Heart right ventricle (tissue), 16 donors: ENCODE measurements around the gene PPA2. TPM values are rescaled to one million over a fixed set of nuclear protein-coding genes. Genes with fewer than 3 reads are reported as not detected.

Experiments used
- ATAC-seq, 8 donors: fragments of 200-7000 bp; cut with Tn5 transposase; one replicate each; pipeline ENCODE4 v1.9.1; 2020; ENCODE audit warnings: mild to moderate bottlenecking in 8 of 8, moderate library complexity in 8 of 8, moderate number of reproducible peaks in 1 of 8
- DNase-seq, 2 donors: peaks; one replicate each; pipeline ENCODE4 v3.0.0-alpha.2; 2020
- H3K27ac ChIP-seq, 10 donors: fragments of 200-600 bp; sonication (generic) in 2 of 10; one replicate each; pipeline versions ENCODE4 v1.5.0 to v1.8.0; 2020 to 2022; ENCODE audit warnings: mild to moderate bottlenecking in 3 of 10
- H3K27me3 ChIP-seq, 7 donors: fragments of 200-600 bp; one replicate each; pipeline ENCODE4 v1.8.0; 2021 to 2022; ENCODE audit warnings: mild to moderate bottlenecking in 2 of 7
- H3K36me3 ChIP-seq, 9 donors: fragments of 200-600 bp; sonication (generic) in 1 of 9; one replicate each; pipeline versions ENCODE4 v1.5.0 to v1.8.0; 2020 to 2022; ENCODE audit warnings: mild to moderate bottlenecking in 2 of 9
- H3K4me1 ChIP-seq, 9 donors: fragments of 200-600 bp; sonication (generic) in 1 of 9; one replicate each; pipeline versions ENCODE4 v1.5.0 to v1.8.0; 2020 to 2022; ENCODE audit warnings: mild to moderate bottlenecking in 4 of 9
- H3K4me3 ChIP-seq, 10 donors: fragments of 200-600 bp; sonication (generic) in 2 of 10; one replicate each; pipeline versions ENCODE4 v1.5.0 to v1.8.0; 2020 to 2022; ENCODE audit warnings: mild to moderate bottlenecking in 7 of 10, moderate library complexity in 2 of 10
- H3K9me3 ChIP-seq, 11 donors: fragments of 200-600 bp in 10 of 11; sonication (generic) in 2 of 11; one replicate each; pipeline versions ENCODE4 v1.5.0 to v1.8.0; 2013 to 2022; ENCODE audit warnings: mild to moderate bottlenecking in 2 of 11, control low read depth in 1 of 11, moderate library complexity in 1 of 11
- WGBS, 2 donors: extraction: QIAGEN DNeasy Blood & Tissue Kit; methylation state at CpG; one replicate each; pipeline ENCODE4 v1.1.7; 2013; ENCODE audit warnings: inconsistent platforms in 1 of 2; 5-methylcytosine and 5-hydroxymethylcytosine counted together
- intact Hi-C, 10 donors: fragments of 100-400 bp; cut with DNase I; formaldehyde crosslinking; loops; one replicate each; pipeline versions ENCODE4 v1.11.1 to v1.14.2; 2022
- polyA plus RNA-seq, 2 donors: library from polyadenylated mRNA; stranded (reverse); fragments of 200-250 nt; gene quantifications; one replicate each; pipeline ENCODE4 v1.2.3, GENCODE V29; 2013
- total RNA-seq, 10 donors: library from RNA; stranded (reverse); fragmentation: NEBNext Ultra II Directional in 3 of 10; extraction: Animal tissue kit (Norgen Biotek cat#: 25700) in 3 of 10; gene quantifications; one replicate each; pipeline versions ENCODE4 v1.2.1 to v1.2.4, GENCODE V29; 2021 to 2023
- TF ChIP-seq, protein P1 (sequence below), 9 donors: fragments of 200-600 bp; sonication (generic) in 2 of 9; IDR thresholded peaks; one replicate each; pipeline versions ENCODE4 v1.5.0 to v1.8.0; 2021 to 2022; ENCODE audit warnings: antibody characterized with exemption in 9 of 9, mild to moderate bottlenecking in 5 of 9, moderate library complexity in 1 of 9
- donor health status: Arrhythmogenic right ventricular cardiomyopathy.
- donor health status: ischemic (EF 13 %, LVEDD 7.1; RV severe dilation, severe dysfunction).
- donor health status: healthy with polysubstance abuse.
- donor health status: DM: no; HTN: yes; CAD: no.
- donor health status: DM: no; HTN: no; CAD: no.
- donor health status: ischemic (EF 25% LVEDD 6.9; RV normal size, moderate dysfunction).
- donor health status: ischemic (EF 25% LVEDD 5.7; RV mildly dilated, moderate dysfunction).
- donor health status: healthy.
- donor health status: DM: yes; HTN: yes; CAD: no.
- donor health status: Ischemic cardiomyopathy.
- donor health status: ischemic (EF 35%, LVEDD 5.7; RV mildly dilated, moderate dysfunction).
- donor health status: nonischemic (EF 11% LVEDD 7.7; RV severe dilation, severe dysfunction).
- donor health status: DM: yes; HTN: yes; CAD: no.
- donor health status: PGD.
- donor health status: ischemic (EF 29% LVEDD 5.4; RV normal size, mild dysfunction).
- donor health status: nonischemic (EF 23%, LVEDD 6.1; RV moderate dilation, normal function).

Gene PPA2
- total and polyA plus RNA-seq, 12 donors, result 55.2 to 105 (median 91.6) TPM

DNA sequence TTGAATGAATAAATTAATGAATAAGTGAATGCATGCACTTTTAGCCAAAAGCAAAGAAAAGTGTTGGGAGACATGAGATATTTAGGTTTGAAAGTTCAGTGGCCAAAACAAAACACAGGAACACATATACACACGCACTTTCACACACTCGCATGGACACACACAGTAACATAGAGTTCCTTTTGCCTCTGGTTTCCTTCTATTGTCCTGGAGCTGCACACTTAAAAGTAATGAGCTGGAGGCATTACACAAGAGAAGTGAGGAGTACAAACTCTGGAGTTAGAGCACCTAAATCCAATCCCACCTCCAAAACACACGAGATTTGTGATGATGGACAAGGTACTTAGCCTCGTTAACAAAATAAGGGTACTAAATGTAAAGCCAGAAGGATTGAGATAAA is 18.7 kb downstream of the PPA2 start:
- TF ChIP-seq, protein P1, sequence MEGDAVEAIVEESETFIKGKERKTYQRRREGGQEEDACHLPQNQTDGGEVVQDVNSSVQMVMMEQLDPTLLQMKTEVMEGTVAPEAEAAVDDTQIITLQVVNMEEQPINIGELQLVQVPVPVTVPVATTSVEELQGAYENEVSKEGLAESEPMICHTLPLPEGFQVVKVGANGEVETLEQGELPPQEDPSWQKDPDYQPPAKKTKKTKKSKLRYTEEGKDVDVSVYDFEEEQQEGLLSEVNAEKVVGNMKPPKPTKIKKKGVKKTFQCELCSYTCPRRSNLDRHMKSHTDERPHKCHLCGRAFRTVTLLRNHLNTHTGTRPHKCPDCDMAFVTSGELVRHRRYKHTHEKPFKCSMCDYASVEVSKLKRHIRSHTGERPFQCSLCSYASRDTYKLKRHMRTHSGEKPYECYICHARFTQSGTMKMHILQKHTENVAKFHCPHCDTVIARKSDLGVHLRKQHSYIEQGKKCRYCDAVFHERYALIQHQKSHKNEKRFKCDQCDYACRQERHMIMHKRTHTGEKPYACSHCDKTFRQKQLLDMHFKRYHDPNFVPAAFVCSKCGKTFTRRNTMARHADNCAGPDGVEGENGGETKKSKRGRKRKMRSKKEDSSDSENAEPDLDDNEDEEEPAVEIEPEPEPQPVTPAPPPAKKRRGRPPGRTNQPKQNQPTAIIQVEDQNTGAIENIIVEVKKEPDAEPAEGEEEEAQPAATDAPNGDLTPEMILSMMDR (IDR thresholded peaks at IDR 0.05), result no peak
- Histone ChIP-seq H3K4me3 (no peak overlapping the region), H3K27ac (peak overlapping the region in 1 of 10 donors; percentile 47), H3K4me1 (peaks cover 0 to 37% (median 15%) of the 10 kb centered on the region in 9 donors), H3K27me3 (no peaks in the 10 kb centered on the region), H3K9me3 (no peaks in the 10 kb centered on the region), H3K36me3 (peaks cover 0 to 40% (median 11%) of the 10 kb centered on the region in 9 donors)
- ATAC-seq, result peak in 4 of 8 donors; percentile 42 to 71 (median 57)
- intact Hi-C loops, result loop anchor here in 2 of 10 donors (5.0 to 10.0 kb wide), 2 partner anchors 60 to 308 kb away; partner anchors contain the start of gene TET2 (in 1 of the 2)
- DNase-seq, result no peak
- WGBS, 2 donors, result 51 to 55% methylated on average over 4 of the region's 4 CpGs

DNA sequence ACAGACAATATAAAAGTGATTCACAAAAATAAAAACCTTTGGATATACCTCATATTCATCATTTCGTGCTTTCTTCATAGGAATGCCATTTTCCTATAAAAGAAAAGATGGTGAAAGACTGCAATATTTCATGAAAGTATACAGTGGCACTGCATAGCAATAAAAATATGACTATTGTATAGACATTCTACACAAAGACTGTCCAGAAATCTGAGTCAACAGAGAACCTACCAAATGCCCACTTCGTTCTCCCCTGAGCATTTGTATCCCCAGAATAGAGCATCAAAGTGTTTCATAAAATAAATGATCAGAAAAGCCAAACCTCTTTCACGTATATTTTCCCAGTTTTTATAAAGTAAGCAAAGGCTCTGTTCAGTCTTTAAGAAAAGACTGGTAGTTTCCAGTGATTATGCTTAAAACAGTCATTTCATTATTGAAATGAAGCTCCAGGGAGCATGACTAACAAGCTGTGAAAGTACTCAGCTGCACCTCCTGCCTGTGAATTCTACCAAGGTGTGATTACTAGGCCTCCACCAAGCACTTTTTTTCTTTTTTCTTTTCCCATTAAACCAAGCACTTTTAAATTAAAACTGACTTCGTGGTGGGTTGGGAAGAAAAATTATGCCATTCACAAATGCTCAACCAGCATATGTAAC is 20.2 kb downstream of the PPA2 start:
- 85 to 88% methylated on average over 4 of the region's 4 CpGs for WGBS, 2 donors
- Histone ChIP-seq H3K27me3 (no peaks in the 10 kb centered on the region), H3K27ac (no peak overlapping the region), H3K4me3 (no peak overlapping the region), H3K36me3 (peaks cover 0 to 47% (median 11%) of the 10 kb centered on the region in 9 donors), H3K9me3 (no peaks in the 10 kb centered on the region), H3K4me1 (peaks cover 0 to 34% (median 14%) of the 10 kb centered on the region in 9 donors)
- ATAC-seq (no peak), DNase-seq (no peak)
- TF ChIP-seq, protein P1 (IDR thresholded peaks at IDR 0.05), result no peak
- intact Hi-C loops, result loop anchor here in 1 of 10 donors (10.0 kb wide), 1 partner anchor 59 kb away; no protein-coding TSS in a partner anchor

DNA sequence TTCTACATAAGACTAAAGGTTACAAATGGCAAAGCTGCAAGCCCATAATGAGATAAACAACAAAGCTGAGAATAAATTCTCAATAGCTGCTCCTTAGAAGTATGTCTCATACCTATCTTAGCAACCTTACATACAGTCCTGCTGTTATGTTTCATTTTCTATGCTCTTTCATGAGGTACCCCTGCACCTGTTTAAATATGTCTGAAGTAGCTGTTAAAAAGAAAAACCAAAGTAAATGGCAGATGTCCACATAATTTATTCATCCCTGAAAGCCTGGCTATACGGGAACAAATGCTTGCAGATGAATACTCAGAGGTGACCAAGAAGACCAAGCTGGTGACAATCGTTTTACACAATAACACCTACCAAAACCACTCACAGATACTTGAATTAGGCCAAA is 22.5 kb downstream of the PPA2 start:
- ATAC-seq, result no peak
- H3K9me3 ChIP-seq, result no peaks in the 10 kb centered on the region
- no peak for DNase-seq
- intact Hi-C loops, result loop anchor here in 1 of 10 donors (10.0 kb wide), 1 partner anchor 57 kb away; no protein-coding TSS in a partner anchor
- no peak overlapping the region for H3K27ac ChIP-seq
- H3K36me3 ChIP-seq, result peaks cover 0 to 62% (median 11%) of the 10 kb centered on the region in 9 donors
- TF ChIP-seq, protein P1 (IDR thresholded peaks at IDR 0.05), result no peak
- WGBS, 2 donors, result 91 to 93% methylated on average over 2 of the region's 2 CpGs
- peaks cover 0 to 19% (median 12%) of the 10 kb centered on the region in 9 donors for H3K4me1 ChIP-seq
- no peak overlapping the region for H3K4me3 ChIP-seq
- no peaks in the 10 kb centered on the region for H3K27me3 ChIP-seq

DNA sequence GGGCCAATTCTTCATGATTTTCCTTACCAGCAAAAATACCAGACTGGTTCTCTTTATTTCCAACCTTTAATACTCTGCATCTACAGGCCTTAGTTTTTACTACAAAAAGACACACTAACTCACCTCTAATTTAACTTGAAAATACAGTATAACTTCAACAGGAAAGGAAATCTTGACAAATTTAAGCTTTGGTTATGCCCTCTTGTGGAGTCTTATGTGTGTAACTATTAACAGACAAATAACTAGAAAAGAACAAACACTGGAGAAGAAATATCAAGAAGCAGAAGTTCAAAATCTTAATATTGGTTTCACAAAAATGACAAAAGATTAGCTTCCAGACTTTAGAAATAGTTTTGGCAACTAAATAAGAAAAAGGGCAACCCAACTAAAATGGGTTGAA is 33.0 kb downstream of the PPA2 start:
- Histone ChIP-seq H3K4me3 (no peak overlapping the region), H3K9me3 (peaks cover 0 to 10% (median 1%) of the 10 kb centered on the region in 11 donors), H3K36me3 (peaks cover 0 to 96% (median 22%) of the 10 kb centered on the region in 9 donors), H3K4me1 (no peaks in the 10 kb centered on the region), H3K27me3 (no peaks in the 10 kb centered on the region), H3K27ac (no peak overlapping the region)
- intact Hi-C loops, result no loop called here
- ATAC-seq (no peak), DNase-seq (no peak)
- TF ChIP-seq, protein P1 (IDR thresholded peaks at IDR 0.05), result no peak
